Stimulated activated memory B cell treated with anti-CD40 and anti-IgM and Interleukin-4, amounts not matched to agents 10 μg/mL and 1 μg/mL and 100 μg/mL, for 72 hours (primary cell): Measurements from ENCODE around the gene MAD1L1.
A peak's percentile ranks its signal among the peaks of the same experiment; 100 is the strongest.

Experiments used
- ATAC-seq: fragments of 150-1000 bp; cut with Tn5 transposase; 2 replicates; pipeline ENCODE4 v1.10.0; 2021
- H3K27ac Mint-ChIP-seq: one replicate; pipeline ENCODE4 v1.8.0; 2022; ENCODE audit warnings: mild to moderate bottlenecking, mixed read lengths
- H3K27me3 Mint-ChIP-seq: one replicate; pipeline ENCODE4 v1.8.0; 2022; ENCODE audit warnings: mixed read lengths
- H3K36me3 Mint-ChIP-seq: one replicate; pipeline ENCODE4 v1.8.0; 2022; ENCODE audit warnings: mixed read lengths
- H3K4me1 Mint-ChIP-seq: one replicate; pipeline ENCODE4 v1.8.0; 2022; ENCODE audit warnings: mixed read lengths
- H3K4me3 Mint-ChIP-seq: one replicate; pipeline ENCODE4 v1.8.0; 2022; ENCODE audit warnings: mild to moderate bottlenecking, moderate library complexity, mixed read lengths
- H3K9me3 Mint-ChIP-seq: one replicate; pipeline ENCODE4 v1.8.0; 2022; ENCODE audit warnings: mixed read lengths

Gene MAD1L1

DNA sequence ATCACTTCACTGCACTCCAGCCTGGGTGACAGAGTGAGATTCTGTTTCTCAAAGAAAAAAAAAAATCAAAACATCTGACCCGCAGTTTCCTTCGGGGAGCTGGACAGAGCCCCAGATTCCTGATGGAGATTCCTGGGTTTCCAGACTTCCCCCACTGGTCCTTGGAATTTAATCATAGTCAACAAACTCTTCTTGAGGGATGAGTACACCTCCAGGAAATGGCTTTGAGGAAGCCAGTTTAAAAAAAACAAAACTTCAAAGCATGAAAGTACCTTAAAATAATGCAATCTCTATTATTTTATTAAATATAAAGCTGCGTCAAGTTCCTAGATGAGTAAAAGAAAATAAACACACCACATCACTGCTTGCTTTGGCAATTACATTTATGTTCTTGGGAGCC lies 1.2 kb upstream of the MAD1L1 start:
- Mint-ChIP-seq H3K4me1 (peaks cover 66% of the 10 kb centered on the region), H3K4me3 (no peak overlapping the region), H3K9me3 (peaks cover 2% of the 10 kb centered on the region), H3K27me3 (no peaks in the 10 kb centered on the region), H3K36me3 (peaks cover 46% of the 10 kb centered on the region), H3K27ac (no peak overlapping the region)
- ATAC-seq, result no peak

DNA sequence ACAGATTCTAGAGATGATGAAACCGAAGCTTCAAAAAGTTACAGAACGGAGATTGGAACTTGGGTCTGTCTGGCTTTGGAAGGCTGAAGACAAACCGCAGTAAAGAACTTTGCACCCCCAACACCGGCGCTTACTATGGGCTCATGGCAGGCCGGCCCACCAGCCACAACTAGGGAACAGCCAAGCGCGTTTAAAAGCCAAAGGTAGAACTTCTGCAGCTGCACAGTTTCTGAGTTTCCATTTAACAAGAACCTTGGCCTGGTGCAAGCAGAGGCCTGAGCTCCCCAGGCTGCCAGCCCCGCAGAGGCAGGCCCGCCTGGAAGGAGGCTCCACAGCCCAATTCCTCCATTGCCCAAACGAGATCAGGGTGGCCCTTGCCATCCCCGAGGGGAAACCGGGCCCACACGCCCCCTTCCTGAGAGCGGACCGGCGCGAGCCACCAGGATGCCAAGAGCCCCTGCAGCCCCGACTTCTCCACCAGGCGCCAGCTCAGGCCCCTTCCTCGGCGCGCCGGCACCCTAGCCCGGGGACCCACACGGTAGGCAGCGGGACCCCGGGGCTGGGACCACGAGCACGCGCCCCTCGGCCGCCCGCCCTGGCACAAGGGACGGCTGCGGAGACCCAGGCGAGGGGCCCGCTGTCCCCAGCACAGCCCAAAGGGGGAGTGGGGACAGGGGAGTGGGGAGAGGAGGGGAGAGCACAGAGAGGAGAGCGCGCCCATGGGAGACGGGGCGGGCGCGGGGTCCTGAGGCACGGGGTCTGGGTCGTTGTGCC lies 566 bp downstream of the MAD1L1 start:
- H3K36me3 Mint-ChIP-seq, result peaks cover 42% of the 10 kb centered on the region
- peak; percentile 66 for ATAC-seq
- H3K4me3 Mint-ChIP-seq, result peak overlapping the region; percentile 94
- peak overlapping the region; percentile 93 for H3K27ac Mint-ChIP-seq
- H3K4me1 Mint-ChIP-seq, result peaks cover 57% of the 10 kb centered on the region
- H3K27me3 Mint-ChIP-seq, result no peaks in the 10 kb centered on the region
- peaks cover 1% of the 10 kb centered on the region for H3K9me3 Mint-ChIP-seq

DNA sequence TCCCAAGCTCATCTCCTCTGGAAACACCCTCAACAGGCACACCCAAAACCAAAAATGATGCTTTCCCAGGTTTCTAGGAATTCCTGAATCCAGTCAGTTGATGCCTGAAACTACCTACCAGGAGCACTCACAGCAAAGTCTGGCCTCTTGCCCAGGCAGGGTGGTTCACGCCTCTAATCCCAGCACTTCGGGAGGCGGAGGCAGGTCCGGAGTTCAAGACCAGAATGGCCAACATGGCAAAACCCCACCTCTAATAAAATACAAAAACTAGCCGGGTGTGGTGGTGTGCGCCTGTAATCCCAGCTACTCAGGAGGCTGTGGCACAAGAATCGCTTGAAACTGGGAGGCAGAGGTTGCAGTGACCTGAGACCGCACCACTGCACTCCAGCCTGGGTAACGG lies 1.9 kb downstream of the MAD1L1 start:
- no peaks in the 10 kb centered on the region for H3K27me3 Mint-ChIP-seq
- no peak for ATAC-seq
- H3K36me3 Mint-ChIP-seq, result peaks cover 44% of the 10 kb centered on the region
- H3K9me3 Mint-ChIP-seq, result no peaks in the 10 kb centered on the region
- no peak overlapping the region for H3K27ac Mint-ChIP-seq
- H3K4me3 Mint-ChIP-seq, result no peak overlapping the region
- peaks cover 49% of the 10 kb centered on the region for H3K4me1 Mint-ChIP-seq

DNA sequence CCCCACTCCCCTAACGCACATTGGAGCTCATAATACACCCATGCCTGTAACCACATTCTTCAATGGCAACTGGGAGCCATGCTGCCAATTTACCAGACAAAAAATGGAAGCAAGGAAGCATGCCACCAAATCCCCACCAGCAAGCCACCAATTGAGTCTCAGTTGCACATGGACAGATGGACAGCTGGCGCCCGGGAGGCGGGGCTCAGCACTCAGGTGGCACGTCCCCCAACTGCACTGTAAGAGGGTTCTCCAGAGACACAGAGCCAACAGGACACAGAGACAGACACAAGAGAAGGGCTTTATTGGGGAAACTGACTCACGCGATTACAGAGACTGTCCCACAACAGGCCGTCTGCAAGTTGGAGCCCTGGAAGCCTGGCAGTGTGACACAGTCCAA lies 2.5 kb downstream of the MAD1L1 start:
- no peaks in the 10 kb centered on the region for H3K27me3 Mint-ChIP-seq
- H3K36me3 Mint-ChIP-seq, result peaks cover 47% of the 10 kb centered on the region
- ATAC-seq, result no peak
- no peak overlapping the region for H3K27ac Mint-ChIP-seq
- H3K4me3 Mint-ChIP-seq, result no peak overlapping the region
- H3K4me1 Mint-ChIP-seq, result peaks cover 46% of the 10 kb centered on the region
- H3K9me3 Mint-ChIP-seq, result no peaks in the 10 kb centered on the region

DNA sequence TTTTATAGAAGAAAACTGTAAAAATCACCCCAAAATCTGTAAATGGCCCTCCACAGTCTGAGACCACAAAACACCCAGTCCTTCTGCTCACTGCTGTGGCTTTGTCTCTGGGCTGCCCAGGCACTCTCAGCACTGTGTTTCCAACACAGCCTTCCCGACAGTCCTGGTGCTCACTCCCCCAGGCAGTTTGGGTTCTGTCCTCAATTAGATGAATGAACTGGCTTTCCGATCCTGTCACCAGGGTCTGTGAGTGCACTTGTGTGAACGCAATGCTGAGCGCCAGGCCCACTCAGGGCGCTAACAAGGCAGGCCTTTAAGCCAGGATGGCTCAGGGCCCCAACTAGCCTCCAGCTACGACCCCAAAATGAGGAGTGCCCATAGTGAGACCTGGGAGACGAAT lies 3.3 kb downstream of the MAD1L1 start:
- Mint-ChIP-seq H3K36me3 (peaks cover 44% of the 10 kb centered on the region), H3K27ac (no peak overlapping the region), H3K4me3 (no peak overlapping the region), H3K27me3 (no peaks in the 10 kb centered on the region), H3K4me1 (peaks cover 39% of the 10 kb centered on the region), H3K9me3 (no peaks in the 10 kb centered on the region)
- no peak for ATAC-seq

- Mint-ChIP-seq H3K9me3 (no peaks in the 10 kb centered on the region), H3K36me3 (peaks cover 48% of the 10 kb centered on the region), H3K4me1 (peaks cover 38% of the 10 kb centered on the region), H3K4me3 (no peak overlapping the region), H3K27me3 (no peaks in the 10 kb centered on the region), H3K27ac (no peak overlapping the region)
- ATAC-seq, result no peak
Measured at GRCh38 chr7:2228921-2229320, 3.8 kb downstream of the MAD1L1 start.

DNA sequence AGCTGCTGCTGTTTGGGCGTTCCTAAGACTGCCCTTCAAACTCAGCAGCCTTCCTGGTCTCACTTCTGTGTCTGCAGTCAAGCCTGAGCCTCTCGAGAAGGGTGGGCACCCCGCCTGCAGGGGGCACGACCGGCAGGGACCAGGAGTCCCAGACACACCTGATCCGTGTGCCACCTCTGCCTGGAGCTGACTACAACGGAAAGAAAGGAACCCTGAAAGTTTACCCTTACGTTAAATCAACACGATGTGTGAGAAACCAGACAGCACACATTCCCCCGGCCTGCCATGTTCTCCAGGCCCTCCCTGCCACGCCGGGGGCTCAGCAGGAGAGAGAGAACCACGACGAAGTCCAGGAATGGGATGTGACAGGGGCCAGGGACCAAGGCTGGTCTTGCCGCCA lies 5.0 kb downstream of the MAD1L1 start:
- H3K36me3 Mint-ChIP-seq, result peaks cover 56% of the 10 kb centered on the region

GRCh38 chr7:2225830-2226229 lies 6.9 kb downstream of the MAD1L1 start:
- H3K9me3 Mint-ChIP-seq, result no peaks in the 10 kb centered on the region
- H3K27ac Mint-ChIP-seq, result no peak overlapping the region
- H3K4me3 Mint-ChIP-seq, result no peak overlapping the region
- no peak for ATAC-seq
- peaks cover 22% of the 10 kb centered on the region for H3K4me1 Mint-ChIP-seq
- peaks cover 70% of the 10 kb centered on the region for H3K36me3 Mint-ChIP-seq
- H3K27me3 Mint-ChIP-seq, result no peaks in the 10 kb centered on the region

More for the DNA sequence above, 5.0 kb downstream of the MAD1L1 start:
- ATAC-seq, result no peak
- Mint-ChIP-seq H3K9me3 (no peaks in the 10 kb centered on the region), H3K27ac (no peak overlapping the region), H3K4me3 (no peak overlapping the region), H3K4me1 (peaks cover 30% of the 10 kb centered on the region), H3K27me3 (no peaks in the 10 kb centered on the region)

DNA sequence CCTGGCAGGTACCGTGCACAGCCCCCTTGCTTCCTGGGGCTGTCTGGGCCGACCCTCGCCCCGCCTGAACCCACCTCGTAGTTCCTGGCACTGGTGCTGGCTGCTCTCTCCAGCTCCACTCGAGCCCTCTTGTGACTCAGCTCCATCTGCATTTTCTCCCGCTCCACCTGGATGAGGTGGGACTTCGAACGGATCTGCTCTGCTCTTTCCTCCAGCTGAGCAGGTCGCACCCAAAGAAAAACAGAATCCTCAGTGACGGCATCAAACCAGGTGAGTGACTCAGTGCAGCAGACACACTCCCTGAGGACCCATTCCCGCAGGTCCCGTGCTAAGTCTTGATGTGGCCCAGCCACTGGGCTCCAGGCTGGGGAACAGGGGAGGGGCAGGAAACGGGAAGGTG lies 7.4 kb downstream of the MAD1L1 start:
- no peaks in the 10 kb centered on the region for H3K9me3 Mint-ChIP-seq
- H3K4me3 Mint-ChIP-seq, result no peak overlapping the region
- ATAC-seq, result no peak
- H3K27me3 Mint-ChIP-seq, result no peaks in the 10 kb centered on the region
- H3K36me3 Mint-ChIP-seq, result peaks cover 74% of the 10 kb centered on the region
- peaks cover 17% of the 10 kb centered on the region for H3K4me1 Mint-ChIP-seq
- H3K27ac Mint-ChIP-seq, result no peak overlapping the region

- no peak overlapping the region for H3K27ac Mint-ChIP-seq
- no peak overlapping the region for H3K4me3 Mint-ChIP-seq
- H3K36me3 Mint-ChIP-seq, result peaks cover 75% of the 10 kb centered on the region
- H3K27me3 Mint-ChIP-seq, result no peaks in the 10 kb centered on the region
- H3K9me3 Mint-ChIP-seq, result no peaks in the 10 kb centered on the region
- peaks cover 13% of the 10 kb centered on the region for H3K4me1 Mint-ChIP-seq
- ATAC-seq, result no peak
Measured at GRCh38 chr7:2224934-2225333, 7.8 kb downstream of the MAD1L1 start.

DNA sequence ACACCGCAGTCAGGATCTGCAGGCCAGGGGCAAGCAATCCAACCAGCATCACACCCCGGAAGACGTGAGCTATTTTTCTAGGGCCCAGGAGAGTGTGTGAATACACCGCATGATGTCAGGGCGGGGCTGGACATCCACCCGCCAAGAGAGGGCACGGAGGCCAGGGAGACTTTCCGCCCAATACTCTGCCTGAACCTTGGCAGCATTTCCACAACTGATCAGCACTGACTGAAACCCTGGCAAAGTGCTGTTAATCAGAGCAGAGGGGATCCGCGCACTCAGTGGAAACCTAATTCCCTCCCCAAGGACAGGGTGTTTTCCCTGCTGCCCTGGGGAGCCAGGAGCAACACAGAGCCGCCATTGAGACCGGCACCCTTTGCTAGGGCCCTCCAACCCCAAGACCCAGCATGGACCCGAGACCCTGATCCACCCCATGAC lies 8.2 kb downstream of the MAD1L1 start:
- no peak for ATAC-seq
- no peaks in the 10 kb centered on the region for H3K27me3 Mint-ChIP-seq
- H3K9me3 Mint-ChIP-seq, result no peaks in the 10 kb centered on the region
- no peak overlapping the region for H3K27ac Mint-ChIP-seq
- H3K4me3 Mint-ChIP-seq, result no peak overlapping the region
- peaks cover 72% of the 10 kb centered on the region for H3K36me3 Mint-ChIP-seq
- H3K4me1 Mint-ChIP-seq, result peaks cover 9% of the 10 kb centered on the region

GRCh38 chr7:2223321-2223720 lies 9.4 kb downstream of the MAD1L1 start:
- no peak overlapping the region for H3K4me3 Mint-ChIP-seq
- peaks cover 80% of the 10 kb centered on the region for H3K36me3 Mint-ChIP-seq

DNA sequence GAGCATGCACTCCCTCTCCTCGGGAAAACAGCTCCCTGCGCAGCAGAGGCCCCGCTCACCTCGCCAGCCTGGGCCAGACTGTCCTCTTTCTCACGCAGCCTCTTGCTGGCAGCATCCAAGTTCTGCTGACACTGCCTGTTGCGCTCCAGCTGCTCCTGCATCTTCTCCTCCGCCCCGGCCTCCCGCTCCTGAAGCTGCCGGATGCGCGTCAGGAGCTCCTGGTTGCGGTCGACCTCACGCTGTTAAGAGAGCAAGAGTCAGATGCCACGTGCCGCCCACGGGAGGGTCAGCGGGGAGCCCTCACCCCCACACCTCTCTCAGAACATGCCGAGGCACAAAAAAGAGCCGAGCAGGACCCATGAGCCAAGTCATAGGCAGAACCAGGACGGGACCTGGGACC lies 10.2 kb downstream of the MAD1L1 start:
- no peak for ATAC-seq
- Mint-ChIP-seq H3K4me1 (peaks cover under 1% of the 10 kb centered on the region), H3K36me3 (peaks cover 82% of the 10 kb centered on the region)

More at GRCh38 chr7:2223321-2223720, 9.4 kb downstream of the MAD1L1 start:
- Mint-ChIP-seq H3K27ac (no peak overlapping the region), H3K27me3 (no peaks in the 10 kb centered on the region), H3K9me3 (no peaks in the 10 kb centered on the region), H3K4me1 (peaks cover 7% of the 10 kb centered on the region)
- ATAC-seq, result no peak

DNA sequence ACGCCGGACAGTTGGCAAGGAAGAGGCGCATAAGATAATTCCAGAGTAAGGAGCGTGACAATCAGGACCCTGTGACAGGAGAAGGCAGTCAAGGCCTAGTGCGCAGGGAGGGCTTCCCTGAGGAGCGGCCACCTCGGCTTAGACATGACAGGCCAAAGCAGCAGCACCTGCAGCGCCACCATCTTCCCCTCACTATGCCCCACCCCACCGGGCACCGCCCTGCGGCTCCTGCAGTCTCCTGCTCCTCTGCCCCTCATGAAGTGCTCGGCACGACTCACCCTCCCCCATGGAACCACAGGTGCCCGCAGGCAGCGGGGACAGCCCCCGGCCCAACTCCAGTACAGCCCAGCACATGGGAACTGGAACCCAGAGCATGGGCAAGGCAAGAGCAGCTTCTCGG lies 11.8 kb downstream of the MAD1L1 start:
- no peaks in the 10 kb centered on the region for H3K4me1 Mint-ChIP-seq
- H3K4me3 Mint-ChIP-seq, result no peak overlapping the region
- peaks cover 85% of the 10 kb centered on the region for H3K36me3 Mint-ChIP-seq
- ATAC-seq, result no peak
- H3K27ac Mint-ChIP-seq, result no peak overlapping the region
- H3K27me3 Mint-ChIP-seq, result no peaks in the 10 kb centered on the region
- H3K9me3 Mint-ChIP-seq, result no peaks in the 10 kb centered on the region

More for the DNA sequence above, 10.2 kb downstream of the MAD1L1 start:
- Mint-ChIP-seq H3K9me3 (no peaks in the 10 kb centered on the region), H3K4me3 (no peak overlapping the region), H3K27ac (no peak overlapping the region), H3K27me3 (no peaks in the 10 kb centered on the region)

GRCh38 chr7:2220506-2220905 lies 12.2 kb downstream of the MAD1L1 start:
- Mint-ChIP-seq H3K4me3 (no peak overlapping the region), H3K9me3 (no peaks in the 10 kb centered on the region), H3K27me3 (no peaks in the 10 kb centered on the region), H3K27ac (no peak overlapping the region), H3K4me1 (no peaks in the 10 kb centered on the region), H3K36me3 (peaks cover 85% of the 10 kb centered on the region)
- ATAC-seq, result no peak

GRCh38 chr7:2220030-2220429 lies 12.7 kb downstream of the MAD1L1 start:
- H3K27ac Mint-ChIP-seq, result no peak overlapping the region
- peaks cover 86% of the 10 kb centered on the region for H3K36me3 Mint-ChIP-seq
- no peaks in the 10 kb centered on the region for H3K4me1 Mint-ChIP-seq
- no peak overlapping the region for H3K4me3 Mint-ChIP-seq
- no peaks in the 10 kb centered on the region for H3K27me3 Mint-ChIP-seq
- ATAC-seq, result no peak
- no peaks in the 10 kb centered on the region for H3K9me3 Mint-ChIP-seq
